G401 (cell line): ENCODE data around the gene GLUD1. TPM values are rescaled to one million over a fixed set of nuclear protein-coding genes. Genes with fewer than 3 reads are reported as not detected.
"Not testable (repeated sequence)": the region's sequence is repeated elsewhere in the genome, so short reads cannot be mapped to it uniquely, and the experiment has no call there.

Experiments
- DNase-seq: peaks from one replicate; pipeline ENCODE4 v3.0.0-alpha.2; 2015; ENCODE audit warnings: low spot score
- in situ Hi-C: cut with HindIII; loops from 2 replicates; pipeline ENCODE4 v1.10.0; 2016; ENCODE audit warnings: low sequenced_read_pairs, mixed read lengths
- total RNA-seq: library from RNA; depleted of rRNA; stranded (reverse); fragments of >200 nt; shearing (Covaris generic); gene quantifications from 2 replicates; pipeline ENCODE4 v1.2.3, GENCODE V29; 2014; rRNA removed

The GLUD1 gene
- total RNA-seq = 192 and 208 TPM in 2 replicates

- in situ Hi-C loops = no loop called here
- DNase-seq = peak; percentile 80
Measured at GRCh38 chr10:87094373-87095235, at the start of gene GLUD1, which contains the start of gene SHLD2. Gene GLUD1 (minus strand): TSS chr10:87094843. CDS start chr10:87094769, 74 bp downstream. Gene SHLD2 (plus strand): TSS chr10:87095206. CDS start chr10:87151355, 56,149 bp downstream.

- DNase-seq, in situ Hi-C loops: not testable (repeated sequence)
Measured at GRCh38 chr10:87143109-87143418, 48.4 kb upstream of the GLUD1 start.

GRCh38 chr10:87142230-87143108 lies 47.8 kb upstream of the GLUD1 start:
- in situ Hi-C loops, DNase-seq: not testable (repeated sequence)

- DNase-seq, in situ Hi-C loops: not testable (repeated sequence)
Measured at GRCh38 chr10:87137478-87137877, 42.8 kb upstream of the GLUD1 start.

GRCh38 chr10:87134440-87134839 lies 39.8 kb upstream of the GLUD1 start:
- in situ Hi-C loops, DNase-seq: not testable (repeated sequence)

GRCh38 chr10:87133936-87134335 lies 39.3 kb upstream of the GLUD1 start:
- in situ Hi-C loops, DNase-seq: not testable (repeated sequence)

GRCh38 chr10:87132176-87132575 lies 37.5 kb upstream of the GLUD1 start:
- in situ Hi-C loops, DNase-seq: not testable (repeated sequence)

GRCh38 chr10:87127607-87128156 lies 33.0 kb upstream of the GLUD1 start:
- DNase-seq, in situ Hi-C loops: not testable (repeated sequence)

GRCh38 chr10:87127048-87127447 lies 32.4 kb upstream of the GLUD1 start:
- in situ Hi-C loops, DNase-seq: not testable (repeated sequence)

GRCh38 chr10:87123351-87123750 lies 28.7 kb upstream of the GLUD1 start:
- DNase-seq, in situ Hi-C loops: not testable (repeated sequence)

GRCh38 chr10:87119029-87119428 lies 24.4 kb upstream of the GLUD1 start:
- DNase-seq, in situ Hi-C loops: not testable (repeated sequence)

- in situ Hi-C loops, DNase-seq: not testable (repeated sequence)
Measured at GRCh38 chr10:87118122-87118521, 23.5 kb upstream of the GLUD1 start.

- in situ Hi-C loops = no loop called here
- no peak for DNase-seq
Measured at GRCh38 chr10:87105446-87106124, 10.9 kb upstream of the GLUD1 start.

- DNase-seq, in situ Hi-C loops: not testable (repeated sequence)
Measured at GRCh38 chr10:87104727-87105126, 10.1 kb upstream of the GLUD1 start.

GRCh38 chr10:87101996-87102395 lies 7.4 kb upstream of the GLUD1 start:
- in situ Hi-C loops = no loop called here
- no peak for DNase-seq

- in situ Hi-C loops = no loop called here
- DNase-seq = peak; percentile 66
Measured at GRCh38 chr10:87095236-87095945, 748 bp upstream of the GLUD1 start.

GRCh38 chr10:87093632-87094372 lies 841 bp downstream of the GLUD1 start:
- in situ Hi-C loops = no loop called here
- peak; percentile 66 for DNase-seq
